Panc1 (cell line): Measurements from ENCODE around the gene GPRASP3. TPM values are rescaled to one million over a fixed set of nuclear protein-coding genes. Genes with fewer than 3 reads are reported as not detected.
"Not testable (repeated sequence)": the region's sequence is repeated elsewhere in the genome, so short reads cannot be mapped to it uniquely, and the experiment has no call there.

ENCODE experiments used
- ATAC-seq: fragments of 200-7000 bp; cut with Tn5 transposase; 2 replicates; pipeline ENCODE4 v1.9.1; 2020; ENCODE audit warnings: mild to moderate bottlenecking, moderate library complexity
- BruUV-seq: library from RNA; stranded (reverse); fragments of 400-500 nt; replicated peaks from 2 replicates; lab custom pipeline; 2021; lab: Mats Ljungman, UMichigan
- CTCF ChIA-PET: fragments of 300-600 bp; sonication (Branson Sonifier 250); formaldehyde crosslinking; loops from one replicate; lab custom pipeline; 2022; ENCODE audit warnings: antibody characterized with exemption; lab: Charles Lee
- POLR2A ChIA-PET: fragments of 300-600 bp; sonication (Branson Sonifier 250); formaldehyde crosslinking; loops from one replicate; lab custom pipeline; 2022; ENCODE audit warnings: antibody characterized with exemption; lab: Charles Lee
- DNase-seq: peaks from one replicate; pipeline ENCODE4 v3.0.0-alpha.2; 2010; ENCODE audit warnings: low read depth, low spot score
- H3K27ac ChIP-seq: 2 replicates; pipeline ENCODE4 v1.5.1; 2011; ENCODE audit warnings: mild to moderate bottlenecking, low read length, inconsistent platforms
- H3K27me3 ChIP-seq: fragments of 200-500 bp; sonication (Bioruptor generic); 2 replicates; pipeline ENCODE4 v1.6.0; 2014; ENCODE audit warnings: low read length, inconsistent platforms; ENCODE audit not compliant: control insufficient read depth, insufficient read depth
- H3K36me3 ChIP-seq: fragments of 200-500 bp; sonication (Bioruptor generic); 2 replicates; pipeline ENCODE4 v1.5.1; 2014; ENCODE audit warnings: inconsistent platforms, mild to moderate bottlenecking, low read length, moderate library complexity; ENCODE audit not compliant: control insufficient read depth, insufficient read depth
- H3K4me1 ChIP-seq: 2 replicates; pipeline ENCODE4 v1.5.1; 2011; ENCODE audit warnings: inconsistent platforms, mild to moderate bottlenecking, low read length, moderate library complexity; ENCODE audit not compliant: control insufficient read depth, insufficient read depth
- H3K4me3 ChIP-seq, 2 experiments: 2 replicates each; pipeline ENCODE4 v1.5.1; 2011 to 2012; ENCODE audit warnings: low read depth in 2 of 2, low read length in 2 of 2, mild to moderate bottlenecking in 2 of 2, inconsistent platforms in 1 of 2, moderate library complexity in 1 of 2
- H3K9me3 ChIP-seq: fragments of 200-500 bp; sonication (Bioruptor generic); 2 replicates; pipeline ENCODE4 v1.5.1; 2014; ENCODE audit warnings: low read depth, mild to moderate bottlenecking, inconsistent platforms, low read length, moderate library complexity; ENCODE audit not compliant: control insufficient read depth, insufficient read depth
- POLR2AphosphoS5 ChIP-seq: IDR thresholded peaks from 2 replicates; pipeline ENCODE4 v1.6.1; 2012; ENCODE audit warnings: mild to moderate bottlenecking, low read depth, low read length, moderate library complexity
- SIN3A ChIP-seq: IDR thresholded peaks from 2 replicates; pipeline ENCODE4 v1.6.1; 2012; ENCODE audit warnings: low read depth, mild to moderate bottlenecking, low read length, moderate library complexity, borderline replicate concordance; ENCODE audit not compliant: insufficient read depth
- TCF7L2 ChIP-seq: IDR thresholded peaks from 2 replicates; pipeline ENCODE4 v1.6.1; 2011; ENCODE audit warnings: mild to moderate bottlenecking, low read depth, low read length, inconsistent platforms
- in situ Hi-C: cut with HindIII; loops from 2 replicates; pipeline ENCODE4 v1.10.0; 2016; ENCODE audit warnings: low sequenced_read_pairs, low pct_unique_long_range_greater_than_20kb
- intact Hi-C: fragments of 100-400 bp; cut with micrococcal nuclease; formaldehyde crosslinking; loops from one replicate; pipeline ENCODE4 v1.10.0; 2022; ENCODE audit not compliant: unreplicated experiment
- total RNA-seq: library from RNA; stranded (reverse); gene quantifications from one replicate; pipeline ENCODE4 v1.2.1, GENCODE V29; 2021; ENCODE audit not compliant: unreplicated experiment
- TF ChIP-seq, protein P1 (sequence below), 2 experiments: IDR thresholded peaks; 2 replicates each; pipeline ENCODE4 v1.6.1; 2011 to 2012; ENCODE audit warnings: low read depth in 2 of 2, control low read depth in 1 of 2, low read length in 1 of 2, mild to moderate bottlenecking in 1 of 2, moderate library complexity in 1 of 2; ENCODE audit not compliant: insufficient read depth in 1 of 2
- TF ChIP-seq, protein P2 (sequence below): fragments of 450-650 bp; IDR thresholded peaks from 2 replicates; pipeline ENCODE4 v1.5.1; 2017; ENCODE audit warnings: mild to moderate bottlenecking

Gene GPRASP3
- total RNA-seq, 1 experiment from 2014 or later: 5.6 TPM

DNA sequence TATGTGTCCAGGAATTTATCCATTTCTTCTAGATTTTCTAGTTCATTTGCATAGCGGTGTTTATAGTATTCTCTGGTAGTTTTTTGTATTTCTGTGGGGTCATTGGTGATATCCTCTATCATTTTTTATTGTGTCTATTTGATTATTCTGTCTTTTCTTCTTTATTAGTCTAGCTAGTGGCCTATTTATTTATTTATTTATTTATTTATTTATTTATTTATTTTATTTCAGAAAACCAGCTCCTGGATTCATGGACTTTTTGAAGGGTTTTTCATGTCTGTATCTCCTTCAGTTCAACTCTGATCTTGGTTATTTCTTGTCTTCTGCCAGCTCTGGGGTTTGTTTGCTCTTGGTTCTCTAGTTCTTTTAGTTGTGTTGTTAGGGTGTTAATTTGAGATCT, 43.1 kb upstream of the GPRASP3 start:
- CTCF ChIA-PET, H3K9me3 ChIP-seq, DNase-seq, in situ Hi-C loops, H3K27ac ChIP-seq, BruUV-seq, ATAC-seq, H3K36me3 ChIP-seq, intact Hi-C loops, POLR2A ChIA-PET, H3K27me3 ChIP-seq, H3K4me3 ChIP-seq, H3K4me1 ChIP-seq: not testable (repeated sequence)

DNA sequence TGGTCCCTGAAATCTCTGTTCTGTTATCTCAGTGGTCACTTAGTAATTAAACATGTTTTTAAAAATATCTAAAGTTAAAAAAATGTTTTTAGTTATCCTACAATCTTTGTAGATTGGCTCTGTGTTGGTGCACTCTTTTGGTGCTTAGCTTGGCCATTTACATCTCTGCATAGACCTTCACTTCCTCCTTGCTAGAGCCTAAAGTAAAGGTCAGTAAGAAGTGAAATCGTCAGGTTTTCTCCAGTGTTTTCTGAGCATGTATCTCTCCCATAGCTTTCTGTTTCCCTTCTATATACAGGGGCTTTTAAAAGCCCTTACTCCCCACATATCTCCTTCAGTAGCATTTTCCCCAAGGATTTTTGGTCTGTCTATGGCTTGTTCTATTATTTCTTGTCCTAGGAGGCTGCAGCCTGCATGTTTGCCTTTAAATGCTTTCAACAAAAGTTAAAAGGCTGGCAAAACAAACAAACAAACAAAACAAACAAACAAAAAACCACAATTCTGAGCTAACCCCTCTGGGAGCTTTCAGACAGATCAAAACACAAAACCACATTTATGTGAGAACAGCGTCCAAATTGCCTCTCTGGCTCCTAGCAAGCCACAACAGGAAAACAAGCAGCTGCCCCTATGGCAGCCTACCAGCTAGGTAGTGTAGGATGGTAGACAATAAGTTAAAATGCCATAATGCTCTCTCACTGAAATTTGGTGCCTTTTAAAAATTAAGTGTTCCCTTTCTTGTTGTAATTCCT, 35.6 kb upstream of the GPRASP3 start:
- H3K27me3 ChIP-seq: no peaks in the 10 kb centered on the region
- H3K4me3 ChIP-seq: no peak overlapping the region
- peak; percentile 87 for ATAC-seq
- CTCF ChIA-PET: no interaction called here
- in situ Hi-C loops: no loop called here
- no peak for DNase-seq
- no peak overlapping the region for H3K27ac ChIP-seq
- TF ChIP-seq, protein P1, sequence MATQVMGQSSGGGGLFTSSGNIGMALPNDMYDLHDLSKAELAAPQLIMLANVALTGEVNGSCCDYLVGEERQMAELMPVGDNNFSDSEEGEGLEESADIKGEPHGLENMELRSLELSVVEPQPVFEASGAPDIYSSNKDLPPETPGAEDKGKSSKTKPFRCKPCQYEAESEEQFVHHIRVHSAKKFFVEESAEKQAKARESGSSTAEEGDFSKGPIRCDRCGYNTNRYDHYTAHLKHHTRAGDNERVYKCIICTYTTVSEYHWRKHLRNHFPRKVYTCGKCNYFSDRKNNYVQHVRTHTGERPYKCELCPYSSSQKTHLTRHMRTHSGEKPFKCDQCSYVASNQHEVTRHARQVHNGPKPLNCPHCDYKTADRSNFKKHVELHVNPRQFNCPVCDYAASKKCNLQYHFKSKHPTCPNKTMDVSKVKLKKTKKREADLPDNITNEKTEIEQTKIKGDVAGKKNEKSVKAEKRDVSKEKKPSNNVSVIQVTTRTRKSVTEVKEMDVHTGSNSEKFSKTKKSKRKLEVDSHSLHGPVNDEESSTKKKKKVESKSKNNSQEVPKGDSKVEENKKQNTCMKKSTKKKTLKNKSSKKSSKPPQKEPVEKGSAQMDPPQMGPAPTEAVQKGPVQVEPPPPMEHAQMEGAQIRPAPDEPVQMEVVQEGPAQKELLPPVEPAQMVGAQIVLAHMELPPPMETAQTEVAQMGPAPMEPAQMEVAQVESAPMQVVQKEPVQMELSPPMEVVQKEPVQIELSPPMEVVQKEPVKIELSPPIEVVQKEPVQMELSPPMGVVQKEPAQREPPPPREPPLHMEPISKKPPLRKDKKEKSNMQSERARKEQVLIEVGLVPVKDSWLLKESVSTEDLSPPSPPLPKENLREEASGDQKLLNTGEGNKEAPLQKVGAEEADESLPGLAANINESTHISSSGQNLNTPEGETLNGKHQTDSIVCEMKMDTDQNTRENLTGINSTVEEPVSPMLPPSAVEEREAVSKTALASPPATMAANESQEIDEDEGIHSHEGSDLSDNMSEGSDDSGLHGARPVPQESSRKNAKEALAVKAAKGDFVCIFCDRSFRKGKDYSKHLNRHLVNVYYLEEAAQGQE (IDR thresholded peaks at IDR 0.05; ENCODE audit: insufficient read depth in 1 of 2, low read depth in 2 of 2, low read length in 1 of 2): no peak
- TF ChIP-seq SIN3A: no peak
- TF ChIP-seq TCF7L2: peak; percentile 95
- TF ChIP-seq POLR2AphosphoS5: no peak
- no TSS peak for BruUV-seq
- H3K4me1 ChIP-seq: no peaks in the 10 kb centered on the region; the same call in 1 of the 2 replicates
- POLR2A ChIA-PET: no interaction called here
- H3K36me3 ChIP-seq: no peaks in the 10 kb centered on the region
- H3K9me3 ChIP-seq: peaks cover 7% of the 10 kb centered on the region; the same call in 1 of the 2 replicates
- intact Hi-C loops: no loop called here

DNA sequence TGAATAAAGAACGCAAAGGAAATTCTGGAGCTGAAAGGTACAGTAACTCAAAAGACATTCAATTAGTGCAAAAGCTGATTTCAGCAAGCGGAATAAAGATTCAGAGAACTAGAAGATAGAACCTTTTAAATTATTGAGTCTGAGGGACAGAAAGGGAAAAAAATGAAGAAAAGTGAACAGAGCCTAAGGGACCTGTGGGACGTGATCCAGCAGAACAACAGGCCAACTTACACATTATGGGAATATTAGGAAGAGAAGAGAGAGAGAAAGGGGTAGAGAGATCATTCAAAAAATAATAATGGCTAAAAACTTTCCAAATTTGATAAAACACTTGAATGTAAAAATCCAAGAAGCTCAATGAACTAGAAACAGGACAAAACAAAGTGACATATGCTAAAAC, 25.8 kb upstream of the GPRASP3 start:
- no TSS peak for BruUV-seq

More for the DNA sequence above, 25.8 kb upstream of the GPRASP3 start:
- no peak for TF ChIP-seq POLR2AphosphoS5
- no peak for TF ChIP-seq SIN3A
- TF ChIP-seq TCF7L2: no peak
- TF ChIP-seq, protein P1 (IDR thresholded peaks at IDR 0.05; ENCODE audit: insufficient read depth in 1 of 2, low read depth in 2 of 2, low read length in 1 of 2): no peak
- TF ChIP-seq, protein P2, sequence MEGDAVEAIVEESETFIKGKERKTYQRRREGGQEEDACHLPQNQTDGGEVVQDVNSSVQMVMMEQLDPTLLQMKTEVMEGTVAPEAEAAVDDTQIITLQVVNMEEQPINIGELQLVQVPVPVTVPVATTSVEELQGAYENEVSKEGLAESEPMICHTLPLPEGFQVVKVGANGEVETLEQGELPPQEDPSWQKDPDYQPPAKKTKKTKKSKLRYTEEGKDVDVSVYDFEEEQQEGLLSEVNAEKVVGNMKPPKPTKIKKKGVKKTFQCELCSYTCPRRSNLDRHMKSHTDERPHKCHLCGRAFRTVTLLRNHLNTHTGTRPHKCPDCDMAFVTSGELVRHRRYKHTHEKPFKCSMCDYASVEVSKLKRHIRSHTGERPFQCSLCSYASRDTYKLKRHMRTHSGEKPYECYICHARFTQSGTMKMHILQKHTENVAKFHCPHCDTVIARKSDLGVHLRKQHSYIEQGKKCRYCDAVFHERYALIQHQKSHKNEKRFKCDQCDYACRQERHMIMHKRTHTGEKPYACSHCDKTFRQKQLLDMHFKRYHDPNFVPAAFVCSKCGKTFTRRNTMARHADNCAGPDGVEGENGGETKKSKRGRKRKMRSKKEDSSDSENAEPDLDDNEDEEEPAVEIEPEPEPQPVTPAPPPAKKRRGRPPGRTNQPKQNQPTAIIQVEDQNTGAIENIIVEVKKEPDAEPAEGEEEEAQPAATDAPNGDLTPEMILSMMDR: no peak
- DNase-seq (no peak), ATAC-seq (no peak)
- Histone ChIP-seq H3K4me1 (no peaks in the 10 kb centered on the region; the same call in 1 of the 2 replicates), H3K36me3 (no peaks in the 10 kb centered on the region), H3K27me3 (no peaks in the 10 kb centered on the region), H3K4me3 (no peak overlapping the region), H3K9me3 (no peaks in the 10 kb centered on the region), H3K27ac (no peak overlapping the region)
- intact Hi-C loops (loop anchor here (5.0 kb wide), 1 partner anchor 32 kb away; no protein-coding TSS in a partner anchor), in situ Hi-C loops (no loop called here)
- CTCF ChIA-PET: no interaction called here
- POLR2A ChIA-PET: no interaction called here
